Measurements from ENCODE around the gene RSPO3. TPM values are rescaled to one million over a fixed set of nuclear protein-coding genes. Genes with fewer than 3 reads are reported as not detected.
"Not testable (repeated sequence)": the region's sequence is repeated elsewhere in the genome, so short reads cannot be mapped to it uniquely, and the experiment has no call there.

RSPO3 gene
- polyA plus RNA-seq, 1 experiment = not detected

- H3K27me3 ChIP-seq (ENCODE audit: control insufficient read depth, insufficient read depth, low read length) = no peaks in the 10 kb centered on the region
- H3K9me3 ChIP-seq (ENCODE audit: control insufficient read depth, insufficient read depth, low read length) = no peaks in the 10 kb centered on the region
- ChIA-PET POLR2A (no interaction called here), CTCF (no interaction called here)
- TF ChIP-seq CTCF (IDR thresholded peaks at IDR 0.05; ENCODE audit: low read depth, low read length) = no peak
- H3K4me3 ChIP-seq (ENCODE audit: low read depth, low read length) = no peak overlapping the region
- DNase-seq (ENCODE audit: low read depth, low spot score) = no peak
- no peak overlapping the region for H3K27ac ChIP-seq (ENCODE audit: low read depth, low read length)
Measured at GRCh38 chr6:127221201-127221600, 102.7 kb downstream of the RSPO3 start.

DNA sequence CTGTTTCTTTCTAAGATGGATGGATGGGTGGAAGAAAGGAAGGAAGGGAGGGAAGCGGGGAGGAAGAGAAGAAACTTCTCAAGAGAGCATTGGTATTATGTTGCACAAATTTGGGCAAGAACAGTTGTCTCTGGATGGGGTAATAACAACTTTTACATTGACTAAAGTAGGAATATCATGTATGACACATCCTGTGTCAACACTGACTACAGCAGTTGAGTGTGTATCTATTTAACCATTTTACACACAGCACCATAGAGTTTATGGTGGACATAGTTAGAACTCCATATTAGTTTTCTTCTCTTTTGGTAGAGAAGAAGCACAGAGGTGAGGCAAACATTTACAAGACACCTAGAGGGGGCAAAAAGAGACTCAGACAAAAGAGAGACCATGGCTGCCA lies 103.9 kb downstream of the RSPO3 start:
- ChIA-PET CTCF (interaction anchor here (0.6 kb wide), 1 partner anchor 1527 kb away, joined by 4 read pairs; no protein-coding TSS in a partner anchor), POLR2A (no interaction called here)
- no peak for DNase-seq (ENCODE audit: low read depth, low spot score)
- H3K27ac ChIP-seq (ENCODE audit: low read depth, low read length) = no peak overlapping the region
- no peaks in the 10 kb centered on the region for H3K9me3 ChIP-seq (ENCODE audit: control insufficient read depth, insufficient read depth, low read length)
- H3K4me3 ChIP-seq (ENCODE audit: low read depth, low read length) = no peak overlapping the region
- no peaks in the 10 kb centered on the region for H3K27me3 ChIP-seq (ENCODE audit: control insufficient read depth, insufficient read depth, low read length)
- no peak for TF ChIP-seq CTCF (IDR thresholded peaks at IDR 0.05; ENCODE audit: low read depth, low read length)

GRCh38 chr6:127225497-127225896 lies 107.0 kb downstream of the RSPO3 start:
- no peaks in the 10 kb centered on the region for H3K9me3 ChIP-seq (ENCODE audit: control insufficient read depth, insufficient read depth, low read length)
- POLR2A ChIA-PET = no interaction called here
- H3K4me3 ChIP-seq (ENCODE audit: low read depth, low read length) = no peak overlapping the region
- no peak for DNase-seq (ENCODE audit: low read depth, low spot score)
- CTCF ChIA-PET = no interaction called here
- no peaks in the 10 kb centered on the region for H3K27me3 ChIP-seq (ENCODE audit: control insufficient read depth, insufficient read depth, low read length)
- no peak overlapping the region for H3K27ac ChIP-seq (ENCODE audit: low read depth, low read length)
- TF ChIP-seq CTCF (IDR thresholded peaks at IDR 0.05; ENCODE audit: low read depth, low read length) = no peak

DNA sequence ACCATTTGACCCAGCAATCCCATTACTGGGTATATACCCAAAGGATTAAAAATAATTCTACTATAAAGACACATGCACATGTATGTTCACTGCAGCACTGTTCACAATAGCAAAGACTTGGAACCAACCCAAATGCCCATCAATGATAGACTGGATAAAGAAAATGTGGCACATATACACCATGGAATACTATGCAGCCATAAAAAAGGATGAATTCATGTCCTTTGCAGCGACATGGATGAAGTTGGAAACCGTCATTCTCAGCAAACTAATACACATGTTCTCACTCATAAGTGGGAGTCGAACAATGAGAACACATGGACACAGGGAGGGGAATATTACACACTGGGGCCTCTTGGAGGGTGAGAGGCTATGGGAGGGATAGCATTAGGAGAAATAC lies 115.3 kb downstream of the RSPO3 start:
- H3K27ac ChIP-seq (ENCODE audit: low read depth, low read length); DNase-seq (ENCODE audit: low read depth, low spot score); CTCF ChIA-PET; H3K27me3 ChIP-seq (ENCODE audit: control insufficient read depth, insufficient read depth, low read length); H3K9me3 ChIP-seq (ENCODE audit: control insufficient read depth, insufficient read depth, low read length); H3K4me3 ChIP-seq (ENCODE audit: low read depth, low read length); POLR2A ChIA-PET: not testable (repeated sequence)

DNA sequence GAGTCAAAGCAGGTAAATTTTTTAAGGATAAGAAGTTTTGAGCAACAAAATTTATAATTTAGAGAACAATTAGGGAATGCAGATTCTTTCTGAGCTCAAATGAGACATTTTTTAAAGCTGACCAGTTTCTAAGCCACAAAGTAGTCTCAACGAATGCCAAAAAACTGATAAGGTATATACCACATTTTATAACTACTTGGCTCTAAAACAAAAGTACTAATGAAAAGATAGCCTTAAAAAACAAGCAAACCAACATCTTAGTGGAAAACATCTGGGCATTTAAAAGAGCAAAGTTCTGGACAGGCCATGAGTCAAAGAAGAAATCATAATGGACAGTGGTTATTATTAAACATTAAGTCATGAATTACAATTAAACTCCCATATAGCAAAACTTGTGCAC lies 125.0 kb downstream of the RSPO3 start:
- no peak for DNase-seq (ENCODE audit: low read depth, low spot score)
- no peak for TF ChIP-seq CTCF (IDR thresholded peaks at IDR 0.05; ENCODE audit: low read depth, low read length)
- POLR2A ChIA-PET = no interaction called here

More for the DNA sequence above, 125.0 kb downstream of the RSPO3 start:
- Histone ChIP-seq H3K4me3 (ENCODE audit: low read depth, low read length) (no peak overlapping the region), H3K27me3 (ENCODE audit: control insufficient read depth, insufficient read depth, low read length) (no peaks in the 10 kb centered on the region), H3K9me3 (ENCODE audit: control insufficient read depth, insufficient read depth, low read length) (no peaks in the 10 kb centered on the region), H3K27ac (ENCODE audit: low read depth, low read length) (no peak overlapping the region)
- CTCF ChIA-PET = interaction anchor here (2.3 kb wide), 1 partner anchor 23 kb away, joined by 8 read pairs; the partner anchor contains the start of gene RNF146

Other genes with a start within 250 kb of the RSPO3 start
- 50.5 and 64.1 TPM in 2 replicates for gene RNF146, start 148.2 kb downstream of the RSPO3 start, polyA plus RNA-seq (2011; rRNA removed)
- 42.9 and 60.7 TPM in 2 replicates for gene ECHDC1, start 224.9 kb downstream of the RSPO3 start, polyA plus RNA-seq (2011; rRNA removed)